Activated gamma-delta T cell treated with anti-CD3 and anti-CD28 coated beads, Interleukin-2, amount 50 U/mL, for 16 hours (primary cell): ENCODE measurements around the gene ABCC5.
"Not testable (repeated sequence)": the region's sequence is repeated elsewhere in the genome, so short reads cannot be mapped to it uniquely, and the experiment has no call there.

ENCODE experiments used
- DNase-seq: peaks from one replicate; pipeline ENCODE4 v3.0.0-alpha.2; 2020; ENCODE audit warnings: low read depth

The ABCC5 gene

GRCh38 chr3:183892610-183893214 lies 125.0 kb downstream of the ABCC5 start:
- no peak for DNase-seq

- DNase-seq: no peak
Observed at GRCh38 chr3:183885766-183886165, 131.9 kb downstream of the ABCC5 start.

GRCh38 chr3:183884427-183885296 lies 133.0 kb downstream of the ABCC5 start, which contains the start of gene PARL:
TSS of gene PARL (minus strand) at chr3:183884880. CDS start at chr3:183884846, 34 bp downstream.
- peak; percentile 97 for DNase-seq

- DNase-seq: no peak
Observed at GRCh38 chr3:183884097-183884426, 133.6 kb downstream of the ABCC5 start.

- DNase-seq: no peak
Observed at GRCh38 chr3:183883291-183884096, 134.2 kb downstream of the ABCC5 start.

- no peak for DNase-seq
Observed at GRCh38 chr3:183880121-183880520, 137.6 kb downstream of the ABCC5 start.

GRCh38 chr3:183879243-183879642 lies 138.4 kb downstream of the ABCC5 start:
- DNase-seq: no peak

GRCh38 chr3:183878071-183878470 lies 139.6 kb downstream of the ABCC5 start:
- no peak for DNase-seq

- not testable (repeated sequence) for DNase-seq
Observed at GRCh38 chr3:183877227-183877626, 140.5 kb downstream of the ABCC5 start.

- no peak for DNase-seq
Observed at GRCh38 chr3:183875411-183875810, 142.3 kb downstream of the ABCC5 start.

GRCh38 chr3:183873914-183874313 lies 143.8 kb downstream of the ABCC5 start:
- no peak for DNase-seq

GRCh38 chr3:183871541-183871940 lies 146.1 kb downstream of the ABCC5 start:
- no peak for DNase-seq

GRCh38 chr3:183870563-183870962 lies 147.1 kb downstream of the ABCC5 start:
- DNase-seq: no peak
